Measurements from ENCODE around the gene PLCB4. TPM values are rescaled to one million over a fixed set of nuclear protein-coding genes. Genes with fewer than 3 reads are reported as not detected.

Gene PLCB4
- polyA plus RNA-seq, 1 donor (not counting 4 experiments of a cell fraction or from before 2014, with no cell fraction given), result 4.1 TPM

DNA sequence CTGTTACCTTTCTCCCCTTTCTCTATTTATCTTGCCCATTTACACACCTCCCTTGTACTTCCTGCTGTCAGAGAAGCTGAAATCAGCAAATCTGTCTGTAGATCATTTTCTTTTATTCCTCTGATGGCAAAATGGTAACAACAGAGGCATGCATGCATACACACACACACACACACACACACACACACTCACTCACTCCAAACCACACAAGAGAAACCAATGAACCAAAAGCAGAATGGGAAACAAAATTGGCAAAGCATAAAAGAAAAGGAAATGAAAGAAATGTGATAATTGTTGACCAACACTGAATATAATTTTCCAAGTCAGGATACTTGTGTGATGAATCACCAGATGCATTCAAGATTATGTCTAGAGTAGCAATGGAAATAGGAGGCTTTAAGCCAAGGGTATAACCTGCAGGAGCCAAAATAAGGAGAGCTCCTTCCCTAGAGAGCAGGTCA, 172.4 kb downstream of the PLCB4 start:
- H3K9ac ChIP-seq (ENCODE audit: control insufficient read depth, extremely low read depth, insufficient read depth, low read length), result no peak overlapping the region
- H2AFZ ChIP-seq (ENCODE audit: control insufficient read depth, low read length), result no peak overlapping the region
- no peaks in the 10 kb centered on the region for H3K36me3 ChIP-seq (ENCODE audit: control insufficient read depth in 2 of 2, extremely low read depth in 1 of 2, insufficient read depth in 2 of 2, low read length in 2 of 2)
- no peak overlapping the region for H3K27ac ChIP-seq (ENCODE audit: control insufficient read depth, insufficient read depth, low read length)
- H3K9me1 ChIP-seq (ENCODE audit: control insufficient read depth, extremely low read depth, insufficient read depth, low read length), result no peaks in the 10 kb centered on the region
- H3K4me3 ChIP-seq (ENCODE audit: control insufficient read depth in 2 of 3, extremely low read depth in 1 of 3, insufficient read depth in 2 of 3, low read depth in 1 of 3, low read length in 3 of 3), result no peak overlapping the region
- no peaks in the 10 kb centered on the region for H4K20me1 ChIP-seq (ENCODE audit: control insufficient read depth, extremely low read depth, insufficient read depth, low read length)
- no peak overlapping the region for H3K4me2 ChIP-seq (ENCODE audit: control insufficient read depth, extremely low read depth, insufficient read depth, low read depth, low read length)
- no peaks in the 10 kb centered on the region for H3K79me2 ChIP-seq (ENCODE audit: control insufficient read depth, insufficient read depth, low read length)
- H3K9me3 ChIP-seq (ENCODE audit: control insufficient read depth, low read depth, low read length), result no peaks in the 10 kb centered on the region
- no peaks in the 10 kb centered on the region for H3K27me3 ChIP-seq (ENCODE audit: control insufficient read depth, extremely low read depth, insufficient read depth, low read length)
- FAIRE-seq, result no peak
- dilution Hi-C loops (cut with MboI; ENCODE audit: extremely low pct_ligation_motif_present, low sequenced_read_pairs), result no loop called here
- TF ChIP-seq EZH2 (IDR thresholded peaks at IDR 0.05; ENCODE audit: low read length), result no peak
- TF ChIP-seq, protein P1, sequence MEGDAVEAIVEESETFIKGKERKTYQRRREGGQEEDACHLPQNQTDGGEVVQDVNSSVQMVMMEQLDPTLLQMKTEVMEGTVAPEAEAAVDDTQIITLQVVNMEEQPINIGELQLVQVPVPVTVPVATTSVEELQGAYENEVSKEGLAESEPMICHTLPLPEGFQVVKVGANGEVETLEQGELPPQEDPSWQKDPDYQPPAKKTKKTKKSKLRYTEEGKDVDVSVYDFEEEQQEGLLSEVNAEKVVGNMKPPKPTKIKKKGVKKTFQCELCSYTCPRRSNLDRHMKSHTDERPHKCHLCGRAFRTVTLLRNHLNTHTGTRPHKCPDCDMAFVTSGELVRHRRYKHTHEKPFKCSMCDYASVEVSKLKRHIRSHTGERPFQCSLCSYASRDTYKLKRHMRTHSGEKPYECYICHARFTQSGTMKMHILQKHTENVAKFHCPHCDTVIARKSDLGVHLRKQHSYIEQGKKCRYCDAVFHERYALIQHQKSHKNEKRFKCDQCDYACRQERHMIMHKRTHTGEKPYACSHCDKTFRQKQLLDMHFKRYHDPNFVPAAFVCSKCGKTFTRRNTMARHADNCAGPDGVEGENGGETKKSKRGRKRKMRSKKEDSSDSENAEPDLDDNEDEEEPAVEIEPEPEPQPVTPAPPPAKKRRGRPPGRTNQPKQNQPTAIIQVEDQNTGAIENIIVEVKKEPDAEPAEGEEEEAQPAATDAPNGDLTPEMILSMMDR (optimal IDR thresholded peaks at IDR 0.05 in 1 of 3, IDR thresholded peaks at IDR 0.05 in 1 of 3, conservative IDR thresholded peaks at IDR 0.05 in 1 of 3; ENCODE audit: extremely low read depth in 1 of 3, insufficient read depth in 2 of 3, low read length in 3 of 3), result no peak
- H3K4me1 ChIP-seq (ENCODE audit: control insufficient read depth, extremely low read depth, insufficient read depth, low read length), result no peaks in the 10 kb centered on the region
- DNase-seq (ENCODE audit: low read depth, low spot score), result no peak

DNA sequence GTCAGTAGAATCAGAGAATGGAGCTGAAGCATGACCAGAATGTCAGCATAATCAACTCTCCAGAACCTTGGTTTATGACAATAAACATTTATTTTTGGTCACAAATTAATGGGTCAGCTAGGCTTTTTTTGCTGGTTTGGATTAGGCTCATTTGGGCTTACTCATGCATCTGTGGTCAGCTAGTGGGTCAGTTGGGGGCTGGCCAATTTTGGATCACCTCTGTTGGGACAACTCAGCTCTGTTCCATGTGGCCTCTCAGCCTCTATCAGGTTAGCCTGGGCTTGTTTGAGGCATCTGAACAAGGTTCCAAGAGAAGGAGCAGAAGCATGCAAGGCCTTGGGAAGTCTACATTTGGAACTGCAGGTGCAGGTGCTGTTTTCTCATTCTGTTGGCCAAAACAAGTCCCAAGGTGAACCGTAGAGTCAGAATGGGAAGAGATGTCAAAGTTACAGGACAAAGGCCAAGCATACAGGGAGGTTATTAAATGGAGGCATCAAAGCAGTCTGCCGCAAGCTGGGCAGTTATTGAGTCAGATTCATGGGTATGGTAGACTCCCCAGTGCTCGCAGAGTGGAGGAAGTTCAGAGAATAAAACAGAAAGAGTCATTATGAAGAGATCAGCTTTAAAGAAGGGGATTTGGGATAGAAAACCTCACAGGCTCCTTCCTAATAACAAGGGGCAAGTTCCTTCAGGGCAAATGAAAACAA, 173.0 kb downstream of the PLCB4 start:
- no peaks in the 10 kb centered on the region for H3K4me1 ChIP-seq (ENCODE audit: control insufficient read depth, extremely low read depth, insufficient read depth, low read length)
- H3K9me3 ChIP-seq (ENCODE audit: control insufficient read depth, low read depth, low read length), result no peaks in the 10 kb centered on the region
- no peak overlapping the region for H3K27ac ChIP-seq (ENCODE audit: control insufficient read depth, insufficient read depth, low read length)
- dilution Hi-C loops (cut with MboI; ENCODE audit: extremely low pct_ligation_motif_present, low sequenced_read_pairs), result no loop called here
- no peak overlapping the region for H2AFZ ChIP-seq (ENCODE audit: control insufficient read depth, low read length)
- no peaks in the 10 kb centered on the region for H3K9me1 ChIP-seq (ENCODE audit: control insufficient read depth, extremely low read depth, insufficient read depth, low read length)
- no peaks in the 10 kb centered on the region for H3K27me3 ChIP-seq (ENCODE audit: control insufficient read depth, extremely low read depth, insufficient read depth, low read length)
- H3K79me2 ChIP-seq (ENCODE audit: control insufficient read depth, insufficient read depth, low read length), result no peaks in the 10 kb centered on the region
- DNase-seq (ENCODE audit: low read depth, low spot score) (no peak), FAIRE-seq (no peak)
- no peak overlapping the region for H3K9ac ChIP-seq (ENCODE audit: control insufficient read depth, extremely low read depth, insufficient read depth, low read length)
- H4K20me1 ChIP-seq (ENCODE audit: control insufficient read depth, extremely low read depth, insufficient read depth, low read length), result no peaks in the 10 kb centered on the region
- no peak overlapping the region for H3K4me3 ChIP-seq (ENCODE audit: control insufficient read depth in 2 of 3, extremely low read depth in 1 of 3, insufficient read depth in 2 of 3, low read depth in 1 of 3, low read length in 3 of 3)
- TF ChIP-seq, protein P1 (optimal IDR thresholded peaks at IDR 0.05 in 1 of 3, IDR thresholded peaks at IDR 0.05 in 1 of 3, conservative IDR thresholded peaks at IDR 0.05 in 1 of 3; ENCODE audit: extremely low read depth in 1 of 3, insufficient read depth in 2 of 3, low read length in 3 of 3), result no peak
- no peak for TF ChIP-seq EZH2 (IDR thresholded peaks at IDR 0.05; ENCODE audit: low read length)
- H3K36me3 ChIP-seq (ENCODE audit: control insufficient read depth in 2 of 2, extremely low read depth in 1 of 2, insufficient read depth in 2 of 2, low read length in 2 of 2), result no peaks in the 10 kb centered on the region
- H3K4me2 ChIP-seq (ENCODE audit: control insufficient read depth, extremely low read depth, insufficient read depth, low read depth, low read length), result no peak overlapping the region
